Liver (tissue), 9 donors: ENCODE measurements around the gene IL11RA. TPM values are rescaled to one million over a fixed set of nuclear protein-coding genes. Genes with fewer than 3 reads are reported as not detected.

Source experiments
- DNase-seq: peaks from one replicate; pipeline ENCODE4 v3.0.0-alpha.2; 2017; ENCODE audit warnings: low spot score
- H3K27ac ChIP-seq, 2 donors: one replicate each; pipeline ENCODE4 v1.7.0; 2013; ENCODE audit warnings: inconsistent platforms in 2 of 2, low read length in 2 of 2, control low read depth in 1 of 2, low read depth in 1 of 2, mild to moderate bottlenecking in 1 of 2
- H3K27me3 ChIP-seq, 4 donors: one replicate each; pipeline versions ENCODE4 v1.6.1 to v1.7.0; 2013; ENCODE audit warnings: low read length in 3 of 4, inconsistent platforms in 1 of 4, mild to moderate bottlenecking in 1 of 4, moderate library complexity in 1 of 4; ENCODE audit not compliant: control insufficient read depth in 4 of 4, insufficient read depth in 4 of 4
- H3K36me3 ChIP-seq, 4 donors: one replicate each; pipeline versions ENCODE4 v1.6.1 to v1.7.0; 2013; ENCODE audit warnings: low read length in 3 of 4, mild to moderate bottlenecking in 3 of 4, low read depth in 1 of 4, moderate library complexity in 1 of 4; ENCODE audit not compliant: control insufficient read depth in 4 of 4, insufficient read depth in 3 of 4
- H3K4me1 ChIP-seq, 4 donors: one replicate each; pipeline versions ENCODE4 v1.6.1 to v1.7.0; 2013; ENCODE audit warnings: low read length in 3 of 4, mild to moderate bottlenecking in 3 of 4, moderate library complexity in 1 of 4; ENCODE audit not compliant: control insufficient read depth in 4 of 4, insufficient read depth in 4 of 4
- H3K4me3 ChIP-seq, 3 donors: one replicate each; pipeline versions ENCODE4 v1.6.1 to v1.7.0; 2013; ENCODE audit warnings: low read length in 3 of 3, control low read depth in 1 of 3, low read depth in 1 of 3, mild to moderate bottlenecking in 1 of 3
- H3K9ac ChIP-seq, 2 donors: one replicate each; pipeline ENCODE4 v1.7.0; 2013; ENCODE audit warnings: low read length in 2 of 2, mild to moderate bottlenecking in 2 of 2, moderate library complexity in 2 of 2, control low read depth in 1 of 2, low read depth in 1 of 2
- H3K9me3 ChIP-seq, 4 donors: one replicate each; pipeline versions ENCODE4 v1.6.1 to v1.7.0; 2013; ENCODE audit warnings: low read length in 3 of 4; ENCODE audit not compliant: control insufficient read depth in 4 of 4
- CTCF ChIP-seq: fragments of 150-350 bp; IDR thresholded peaks from 2 replicates; pipeline ENCODE4 v1.5.1; 2017; ENCODE audit warnings: improper control_type of control experiment, low read depth, low read length; ENCODE audit not compliant: missing input control
- EGR1 ChIP-seq, 2 donors: IDR thresholded peaks; 2 replicates each; pipeline ENCODE4 v1.6.1; 2016 to 2018; ENCODE audit warnings: antibody characterized with exemption in 2 of 2, low read depth in 2 of 2
- FOXA2 ChIP-seq: IDR thresholded peaks from 2 replicates; pipeline ENCODE4 v1.6.1; 2016; ENCODE audit warnings: antibody characterized with exemption
- GABPA ChIP-seq, 2 donors: IDR thresholded peaks in 1 of 2; conservative IDR thresholded peaks in 1 of 2; 2 replicates each; pipeline ENCODE4 v1.6.1; 2016; ENCODE audit warnings: antibody characterized with exemption in 2 of 2, mild to moderate bottlenecking in 1 of 2, moderate library complexity in 1 of 2
- HNF4A ChIP-seq, 2 donors: conservative IDR thresholded peaks; 2 replicates each; pipeline ENCODE4 v1.6.1; 2016; ENCODE audit warnings: antibody characterized with exemption in 2 of 2, mild to moderate bottlenecking in 2 of 2
- HNF4G ChIP-seq: IDR thresholded peaks from 2 replicates; pipeline ENCODE4 v1.6.1; 2016; ENCODE audit warnings: antibody characterized with exemption
- JUND ChIP-seq, 2 donors: IDR thresholded peaks; 2 replicates each; pipeline ENCODE4 v1.6.1; 2016; ENCODE audit warnings: antibody characterized with exemption in 2 of 2
- NR2F2 ChIP-seq: IDR thresholded peaks from 2 replicates; pipeline ENCODE4 v1.6.1; 2016; ENCODE audit warnings: antibody characterized with exemption
- RAD21 ChIP-seq, 2 donors: IDR thresholded peaks; 2 replicates each; pipeline ENCODE4 v1.6.1; 2016; ENCODE audit warnings: antibody characterized with exemption in 2 of 2, mild to moderate bottlenecking in 2 of 2
- REST ChIP-seq: IDR thresholded peaks from 2 replicates; pipeline ENCODE4 v1.6.1; 2016; ENCODE audit warnings: antibody characterized with exemption, mild to moderate bottlenecking
- SP1 ChIP-seq: IDR thresholded peaks from 2 replicates; pipeline ENCODE4 v1.6.1; 2018; ENCODE audit warnings: antibody characterized with exemption, mild to moderate bottlenecking
- TAF1 ChIP-seq: conservative IDR thresholded peaks from 2 replicates; pipeline ENCODE4 v1.6.1; 2016; ENCODE audit warnings: antibody characterized with exemption, mild to moderate bottlenecking
- YY1 ChIP-seq: IDR thresholded peaks from 2 replicates; pipeline ENCODE4 v1.6.1; 2016; ENCODE audit warnings: antibody characterized with exemption, mild to moderate bottlenecking
- WGBS: extraction: QIAGEN DNeasy Blood & Tissue Kit; methylation state at CpG from one replicate; pipeline ENCODE4 v1.1.7; 2013; 5-methylcytosine and 5-hydroxymethylcytosine counted together
- polyA plus RNA-seq, 2 donors: library from polyadenylated mRNA; stranded (reverse) in 1 of 2; unstranded in 1 of 2; fragments of 200-250 nt in 1 of 2; fragments of >200 nt in 1 of 2; fragmentation: Nextera tagmentation in 1 of 2; extraction: Ambion mirVana in 1 of 2; gene quantifications; one replicate each; pipeline versions ENCODE4 v1.2.1 to v1.2.3, GENCODE V29; 2013 to 2015
- total RNA-seq, 2 donors: library from RNA; depleted of rRNA; stranded (reverse); fragments of >200 nt; gene quantifications; one replicate each; pipeline ENCODE4 v1.2.3, GENCODE V29; 2014
- TF ChIP-seq, protein P1 (sequence below): IDR thresholded peaks from 2 replicates; pipeline ENCODE4 v1.6.1; 2016; ENCODE audit warnings: antibody characterized with exemption
- TF ChIP-seq, protein P2 (sequence below): IDR thresholded peaks from 2 replicates; pipeline ENCODE4 v1.6.1; 2016; ENCODE audit warnings: antibody characterized with exemption
- donor health status: healthy.
- donor health status: healthy.
- donor health status: healthy.
- donor health status: healthy.
- donor health status: healthy.

Gene IL11RA
- total and polyA plus RNA-seq, 4 donors = 10.0 to 35.3 (median 14.7) TPM

GRCh38 chr9:34690983-34691935, 39.3 kb downstream of the IL11RA start, which contains the start of gene CCL19:
TSS of gene CCL19 (minus strand) at chr9:34691276. CDS start at chr9:34691139, 137 bp downstream.
- H3K4me3 ChIP-seq = no peak within 1 kb of the TSS
- H3K9ac ChIP-seq = no peak within 1 kb of the TSS
- DNase-seq = no peak
- no peaks in the 10 kb centered on the region for H3K27me3 ChIP-seq
- H3K9me3 ChIP-seq = no peaks in the 10 kb centered on the region
- no peak within 1 kb of the TSS for H3K27ac ChIP-seq
- peaks cover 18 to 48% (median 38%) of the 10 kb centered on the region in 4 donors for H3K4me1 ChIP-seq
- no peak for TF ChIP-seq HNF4G
- TF ChIP-seq HNF4A (conservative IDR thresholded peaks at IDR 0.05) = no peak
- TF ChIP-seq EGR1 (IDR thresholded peaks at IDR 0.05; ENCODE audit: low read depth in 2 of 2) = no peak
- TF ChIP-seq NR2F2 = no peak
- TF ChIP-seq CTCF = no peak
- no peak for TF ChIP-seq YY1
- no peak for TF ChIP-seq SP1
- no peak for TF ChIP-seq FOXA2
- TF ChIP-seq GABPA (IDR thresholded peaks at IDR 0.05 in 1 of 2, conservative IDR thresholded peaks at IDR 0.05 in 1 of 2) = no peak
- 74% methylated on average over 6 of the region's 6 CpGs for WGBS
- no peaks in the 10 kb centered on the region for H3K36me3 ChIP-seq

DNA sequence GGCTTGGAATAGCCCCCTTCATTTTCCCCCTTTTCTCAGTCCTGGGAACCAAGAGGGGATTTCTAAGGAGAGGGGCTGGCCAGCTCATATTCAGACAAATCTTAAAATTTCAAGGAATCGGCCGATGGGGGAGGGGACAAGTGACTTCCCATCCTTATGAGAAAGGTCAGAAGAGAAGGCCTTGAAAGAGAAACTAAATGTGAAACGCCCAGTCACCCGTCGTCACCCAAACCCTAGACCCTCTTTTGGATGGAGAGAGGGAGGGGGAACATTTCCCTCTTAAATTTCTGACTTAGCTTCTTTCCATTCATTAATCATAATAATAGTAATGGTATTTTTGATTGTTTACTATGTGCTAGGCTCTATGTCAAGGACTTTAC, 39.9 kb downstream of the IL11RA start:
- no peak overlapping the region for H3K4me3 ChIP-seq
- TF ChIP-seq SP1 (no peak), JUND (IDR thresholded peaks at IDR 0.05) (no peak), CTCF (no peak), EGR1 (IDR thresholded peaks at IDR 0.05; ENCODE audit: low read depth in 2 of 2) (no peak), TAF1 (no peak), NR2F2 (no peak), RAD21 (IDR thresholded peaks at IDR 0.05) (no peak), REST (no peak), GABPA (IDR thresholded peaks at IDR 0.05 in 1 of 2, conservative IDR thresholded peaks at IDR 0.05 in 1 of 2) (no peak)
- TF ChIP-seq, protein P1, sequence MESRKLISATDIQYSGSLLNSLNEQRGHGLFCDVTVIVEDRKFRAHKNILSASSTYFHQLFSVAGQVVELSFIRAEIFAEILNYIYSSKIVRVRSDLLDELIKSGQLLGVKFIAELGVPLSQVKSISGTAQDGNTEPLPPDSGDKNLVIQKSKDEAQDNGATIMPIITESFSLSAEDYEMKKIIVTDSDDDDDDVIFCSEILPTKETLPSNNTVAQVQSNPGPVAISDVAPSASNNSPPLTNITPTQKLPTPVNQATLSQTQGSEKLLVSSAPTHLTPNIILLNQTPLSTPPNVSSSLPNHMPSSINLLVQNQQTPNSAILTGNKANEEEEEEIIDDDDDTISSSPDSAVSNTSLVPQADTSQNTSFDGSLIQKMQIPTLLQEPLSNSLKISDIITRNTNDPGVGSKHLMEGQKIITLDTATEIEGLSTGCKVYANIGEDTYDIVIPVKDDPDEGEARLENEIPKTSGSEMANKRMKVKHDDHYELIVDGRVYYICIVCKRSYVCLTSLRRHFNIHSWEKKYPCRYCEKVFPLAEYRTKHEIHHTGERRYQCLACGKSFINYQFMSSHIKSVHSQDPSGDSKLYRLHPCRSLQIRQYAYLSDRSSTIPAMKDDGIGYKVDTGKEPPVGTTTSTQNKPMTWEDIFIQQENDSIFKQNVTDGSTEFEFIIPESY = no peak
- TF ChIP-seq, protein P2, sequence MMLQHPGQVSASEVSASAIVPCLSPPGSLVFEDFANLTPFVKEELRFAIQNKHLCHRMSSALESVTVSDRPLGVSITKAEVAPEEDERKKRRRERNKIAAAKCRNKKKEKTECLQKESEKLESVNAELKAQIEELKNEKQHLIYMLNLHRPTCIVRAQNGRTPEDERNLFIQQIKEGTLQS = no peak
- 81% methylated on average over 5 of the region's 5 CpGs for WGBS
- H3K4me1 ChIP-seq = peaks cover 18 to 43% (median 37%) of the 10 kb centered on the region in 4 donors
- H3K36me3 ChIP-seq = no peaks in the 10 kb centered on the region
- no peak overlapping the region for H3K27ac ChIP-seq
- DNase-seq = no peak
- no peak overlapping the region for H3K9ac ChIP-seq
- H3K27me3 ChIP-seq = no peaks in the 10 kb centered on the region
- H3K9me3 ChIP-seq = no peaks in the 10 kb centered on the region
